PC-3 (cell line): ENCODE data around the gene TNNT1. TPM values are rescaled to one million over a fixed set of nuclear protein-coding genes. Genes with fewer than 3 reads are reported as not detected.

ENCODE experiments used
- ATAC-seq: fragments of 200-7000 bp; cut with Tn5 transposase; 2 replicates; pipeline ENCODE4 v1.9.1; 2020; ENCODE audit warnings: mild to moderate bottlenecking, moderate library complexity
- BruUV-seq: library from RNA; stranded (reverse); fragments of 400-500 nt; replicated peaks from 2 replicates; lab custom pipeline; 2021; lab: Mats Ljungman, UMichigan
- CTCF ChIA-PET: fragments of 300-600 bp; sonication (Branson Sonifier 250); formaldehyde crosslinking; loops from one replicate; lab custom pipeline; 2022; ENCODE audit warnings: antibody characterized with exemption; lab: Charles Lee
- POLR2A ChIA-PET: fragments of 300-600 bp; sonication (Branson Sonifier 250); formaldehyde crosslinking; loops from one replicate; lab custom pipeline; 2022; ENCODE audit warnings: antibody characterized with exemption; ENCODE audit not compliant: unreplicated experiment; lab: Charles Lee
- DNase-seq: peaks from one replicate; pipeline ENCODE4 v3.0.0-alpha.2; 2015
- H2AFZ ChIP-seq: fragments of 300-600 bp; sonication (generic); 2 replicates; pipeline ENCODE4 v1.6.0; 2016; ENCODE audit warnings: antibody characterized with exemption, low read length
- H3F3A ChIP-seq: fragments of 300-600 bp; sonication (generic); one replicate; pipeline ENCODE4 v1.6.0; 2017; ENCODE audit warnings: antibody characterized with exemption, low read length, control low read depth, mild to moderate bottlenecking; ENCODE audit not compliant: unreplicated experiment
- H3K27ac ChIP-seq: fragments of 300-600 bp; sonication (generic); 2 replicates; pipeline ENCODE4 v1.5.1; 2016; ENCODE audit warnings: mild to moderate bottlenecking, low read length
- H3K27me3 ChIP-seq: fragments of 300-600 bp; sonication (generic); 2 replicates; pipeline ENCODE4 v1.6.1; 2016; ENCODE audit warnings: low read length, mixed read lengths
- H3K36me3 ChIP-seq: fragments of 300-600 bp; sonication (generic); 2 replicates; pipeline ENCODE4 v1.6.1; 2016; ENCODE audit warnings: low read depth, mixed run types, low read length, mixed read lengths
- H3K4me1 ChIP-seq: fragments of 300-600 bp; sonication (generic); 2 replicates; pipeline ENCODE4 v1.5.1; 2016; ENCODE audit warnings: low read length; ENCODE audit not compliant: insufficient read depth
- H3K4me2 ChIP-seq: fragments of 300-600 bp; sonication (generic); 2 replicates; pipeline ENCODE4 v1.6.0; 2016; ENCODE audit warnings: low read length
- H3K4me3 ChIP-seq: fragments of 300-600 bp; sonication (generic); 2 replicates; pipeline ENCODE4 v1.5.1; 2016; ENCODE audit warnings: mild to moderate bottlenecking, low read length, mixed read lengths
- H3K79me2 ChIP-seq: fragments of 300-600 bp; sonication (generic); 2 replicates; pipeline ENCODE4 v1.6.1; 2017; ENCODE audit warnings: low read length, mixed read lengths
- H3K9ac ChIP-seq: fragments of 300-600 bp; sonication (generic); 2 replicates; pipeline ENCODE4 v1.6.0; 2016; ENCODE audit warnings: mild to moderate bottlenecking, low read length
- H3K9me2 ChIP-seq: fragments of 300-600 bp; sonication (generic); replicated peaks from 2 replicates; pipeline ENCODE4 v1.6.1; 2016; ENCODE audit warnings: mixed run types, low read length, mixed read lengths
- H3K9me3 ChIP-seq: fragments of 300-600 bp; sonication (generic); 2 replicates; pipeline ENCODE4 v1.6.1; 2016; ENCODE audit warnings: low read length, mixed read lengths
- H4K20me1 ChIP-seq: fragments of 300-600 bp; sonication (generic); 2 replicates; pipeline ENCODE4 v1.6.1; 2016; ENCODE audit warnings: low read length, mixed read lengths
- CTCF ChIP-seq: fragments of 300-600 bp; sonication (generic); conservative IDR thresholded peaks from 2 replicates; pipeline ENCODE4 v1.5.1; 2017; ENCODE audit warnings: antibody characterized with exemption, low read depth, mild to moderate bottlenecking, low read length
- EZH2 ChIP-seq: fragments of 300-600 bp; sonication (generic); IDR thresholded peaks from one replicate; pipeline ENCODE4 v1.6.1; 2017; ENCODE audit warnings: antibody characterized with exemption, mild to moderate bottlenecking, low read length; ENCODE audit not compliant: unreplicated experiment
- EZH2phosphoT487 ChIP-seq: fragments of 300-600 bp; sonication (generic); IDR thresholded peaks from 2 replicates; pipeline ENCODE4 v1.6.1; 2018; ENCODE audit warnings: mild to moderate bottlenecking, antibody characterized with exemption, low read length, borderline replicate concordance
- intact Hi-C: fragments of 100-400 bp; cut with micrococcal nuclease; formaldehyde crosslinking; loops from 2 replicates; pipeline ENCODE4 v1.9.0; 2023
- total RNA-seq: library from RNA; depleted of rRNA; stranded (reverse); fragments of >200 nt; gene quantifications from 2 replicates; pipeline ENCODE4 v1.2.3, GENCODE V29; 2014

TNNT1 gene
- total RNA-seq, 1 experiment from 2014 or later: 266 TPM

GRCh38 chr19:55136399-55137102 is 12.5 kb downstream of the TNNT1 start:
- H3K9me2 ChIP-seq: no peaks in the 10 kb centered on the region
- CTCF ChIA-PET: no interaction called here
- no peaks in the 10 kb centered on the region for H3K36me3 ChIP-seq
- H3K9me3 ChIP-seq: no peaks in the 10 kb centered on the region
- H3K4me3 ChIP-seq: no peak overlapping the region
- POLR2A ChIA-PET: no interaction called here
- DNase-seq (no peak), ATAC-seq (no peak)
- no peaks in the 10 kb centered on the region for H3K79me2 ChIP-seq
- H3K4me2 ChIP-seq: no peak overlapping the region
- H4K20me1 ChIP-seq: no peaks in the 10 kb centered on the region
- H3K27ac ChIP-seq: no peak overlapping the region
- H3K4me1 ChIP-seq: no peaks in the 10 kb centered on the region
- BruUV-seq: no TSS peak
- no peak overlapping the region for H2AFZ ChIP-seq
- H3K9ac ChIP-seq: no peak overlapping the region
- no peaks in the 10 kb centered on the region for H3F3A ChIP-seq
- H3K27me3 ChIP-seq: no peaks in the 10 kb centered on the region
- intact Hi-C loops: no loop called here
- TF ChIP-seq CTCF (no peak), EZH2 (no peak), EZH2phosphoT487 (no peak)

GRCh38 chr19:55134736-55135135 is 14.3 kb downstream of the TNNT1 start:
- POLR2A ChIA-PET: no interaction called here

More at GRCh38 chr19:55134736-55135135, 14.3 kb downstream of the TNNT1 start:
- no peaks in the 10 kb centered on the region for H3F3A ChIP-seq
- H3K9me2 ChIP-seq: no peaks in the 10 kb centered on the region
- no peak overlapping the region for H3K4me3 ChIP-seq
- ATAC-seq (no peak), DNase-seq (no peak)
- CTCF ChIA-PET: interaction anchor here (1.4 kb wide), 1 partner anchor 12 kb away, joined by 3 read pairs; no protein-coding TSS in a partner anchor
- H3K4me2 ChIP-seq: no peak overlapping the region
- intact Hi-C loops: no loop called here
- no TSS peak for BruUV-seq
- no peaks in the 10 kb centered on the region for H3K79me2 ChIP-seq
- H3K36me3 ChIP-seq: no peaks in the 10 kb centered on the region
- H3K9ac ChIP-seq: no peak overlapping the region
- H3K9me3 ChIP-seq: no peaks in the 10 kb centered on the region
- H3K4me1 ChIP-seq: no peaks in the 10 kb centered on the region
- TF ChIP-seq EZH2phosphoT487 (no peak), EZH2 (no peak), CTCF (no peak)
- no peak overlapping the region for H3K27ac ChIP-seq
- no peaks in the 10 kb centered on the region for H3K27me3 ChIP-seq
- no peaks in the 10 kb centered on the region for H4K20me1 ChIP-seq
- H2AFZ ChIP-seq: no peak overlapping the region
